SK-N-SH (cell line): ENCODE data around the gene AP1M2. TPM values are rescaled to one million over a fixed set of nuclear protein-coding genes. Genes with fewer than 3 reads are reported as not detected.

ENCODE experiments used
- CTCF ChIA-PET: fragments of 300-600, 350-600 bp; formaldehyde crosslinking; extraction: SDS; loops from one replicate; lab custom pipeline; 2021; lab: Yijun Ruan, JAX
- POLR2A ChIA-PET: fragments of 350-600 bp; sonication (Branson Sonifier 250); formaldehyde crosslinking; extraction: SDS; loops from one replicate; lab custom pipeline; 2020; ENCODE audit warnings: antibody characterized with exemption, inconsistent platforms; lab: Yijun Ruan, JAX
- DNase-seq: peaks from one replicate; pipeline ENCODE4 v3.0.0; 2012
- H2AFZ ChIP-seq: fragments of 200-600 bp; sonication (generic); 2 replicates; pipeline ENCODE4 v1.8.1; 2016; ENCODE audit warnings: antibody characterized with exemption, mild to moderate bottlenecking, low read depth
- H3F3A ChIP-seq: fragments of 200-600 bp; sonication (generic); replicated peaks from 2 replicates; pipeline ENCODE3; 2016; ENCODE audit warnings: antibody characterized with exemption, mild to moderate bottlenecking; ENCODE audit not compliant: insufficient read depth
- H3K27ac ChIP-seq, 2 experiments: fragments of 200-500 bp in 1 of 2; fragments of 200-600 bp in 1 of 2; sonication (Bioruptor generic) in 1 of 2; sonication (generic), shearing (Covaris generic) in 1 of 2; 2 replicates each; pipeline versions ENCODE4 v1.5.1 to v1.6.1; 2014 to 2016; ENCODE audit warnings: low read depth in 2 of 2, inconsistent platforms in 1 of 2, low read length in 1 of 2, mild to moderate bottlenecking in 1 of 2, mixed read lengths in 1 of 2
- H3K27me3 ChIP-seq: fragments of 200-600 bp; sonication (generic), shearing (Covaris generic); 2 replicates; pipeline ENCODE4 v1.6.1; 2016; ENCODE audit warnings: mixed run types; ENCODE audit not compliant: insufficient read depth
- H3K36me3 ChIP-seq, 2 experiments: fragments of 200-500 bp in 1 of 2; fragments of 200-600 bp in 1 of 2; sonication (Bioruptor generic) in 1 of 2; sonication (generic) in 1 of 2; replicated peaks in 1 of 2; 2 replicates each; pipeline versions ENCODE3 to v1.5.1; 2014 to 2016; ENCODE audit warnings: low read length in 1 of 2, mild to moderate bottlenecking in 1 of 2; ENCODE audit not compliant: insufficient read depth in 2 of 2, control insufficient read depth in 1 of 2
- H3K4me1 ChIP-seq, 2 experiments: fragments of 200-500 bp in 1 of 2; fragments of 200-600 bp in 1 of 2; sonication (Bioruptor generic) in 1 of 2; sonication (generic), shearing (Covaris generic) in 1 of 2; 2 replicates each; pipeline versions ENCODE4 v1.5.1 to v1.6.1; 2014 to 2016; ENCODE audit warnings: low read depth in 1 of 2, low read length in 1 of 2, mixed run types in 1 of 2; ENCODE audit not compliant: insufficient read depth in 2 of 2, control insufficient read depth in 1 of 2
- H3K4me2 ChIP-seq: fragments of 200-600 bp; sonication (generic), shearing (Covaris generic); 2 replicates; pipeline ENCODE4 v1.6.1; 2017; ENCODE audit warnings: mixed run types
- H3K4me3 ChIP-seq, 2 experiments: fragments of 200-500 bp in 1 of 2; fragments of 200-600 bp in 1 of 2; sonication (Bioruptor generic) in 1 of 2; sonication (generic), shearing (Covaris generic) in 1 of 2; 2 replicates each; pipeline versions ENCODE4 v1.5.1 to v1.8.1; 2014 to 2016; ENCODE audit warnings: low read depth in 2 of 2, inconsistent platforms in 1 of 2, low read length in 1 of 2, mild to moderate bottlenecking in 1 of 2, mixed read lengths in 1 of 2, moderate library complexity in 1 of 2
- H3K79me2 ChIP-seq: fragments of 200-600 bp; sonication (generic); 2 replicates; pipeline ENCODE4 v1.8.1; 2017; ENCODE audit warnings: mild to moderate bottlenecking; ENCODE audit not compliant: insufficient read depth
- H3K9ac ChIP-seq: fragments of 200-600 bp; sonication (generic); 2 replicates; pipeline ENCODE4 v1.6.1; 2017; ENCODE audit warnings: mixed run types
- H3K9me2 ChIP-seq: fragments of 200-600 bp; sonication (generic); 2 replicates; pipeline ENCODE4 v1.6.1; 2017; ENCODE audit warnings: mixed run types
- H3K9me3 ChIP-seq: fragments of 200-600 bp; sonication (generic); 2 replicates; pipeline ENCODE4 v1.6.1; 2017; ENCODE audit warnings: mixed run types, mild to moderate bottlenecking, moderate library complexity
- H4K20me1 ChIP-seq: fragments of 200-600 bp; sonication (generic); 2 replicates; pipeline ENCODE4 v1.6.1; 2017; ENCODE audit warnings: mild to moderate bottlenecking, mixed run types; ENCODE audit not compliant: insufficient read depth
- ELF1 ChIP-seq: IDR thresholded peaks from 2 replicates; pipeline ENCODE4 v1.4.0; 2012
- EP300 ChIP-seq, 2 experiments: IDR thresholded peaks; 2 replicates each; pipeline versions ENCODE4 v1.4.0 to v1.6.1; 2012; ENCODE audit warnings: borderline replicate concordance in 1 of 2, low read depth in 1 of 2, low read length in 1 of 2
- EZH2phosphoT487 ChIP-seq: fragments of 200-600 bp; sonication (generic); IDR thresholded peaks from 2 replicates; pipeline ENCODE4 v1.6.1; 2017; ENCODE audit warnings: low read depth, mixed run types, mild to moderate bottlenecking, antibody characterized with exemption, moderate library complexity, borderline replicate concordance
- FOSL2 ChIP-seq: IDR thresholded peaks from 2 replicates; pipeline ENCODE4 v1.4.0; 2012; ENCODE audit warnings: low read depth, mild to moderate bottlenecking, moderate library complexity, borderline replicate concordance
- FOXJ3 ChIP-seq: sonication (generic); formaldehyde crosslinking; IDR thresholded peaks from 2 replicates; pipeline ENCODE4 v1.5.1; 2020; ENCODE audit warnings: mild to moderate bottlenecking, missing genetic modification reagents
- GABPA ChIP-seq: IDR thresholded peaks from 2 replicates; pipeline ENCODE4 v1.4.0; 2012; ENCODE audit warnings: low read depth, mild to moderate bottlenecking
- GATA2 ChIP-seq: sonication (generic); formaldehyde crosslinking; IDR thresholded peaks from 2 replicates; pipeline ENCODE4 v1.5.0; 2020; ENCODE audit warnings: mild to moderate bottlenecking, missing genetic modification reagents
- IRF3 ChIP-seq: fragments of 150-350 bp; IDR thresholded peaks from 2 replicates; pipeline ENCODE4 v1.6.1; 2016; ENCODE audit warnings: mild to moderate bottlenecking, low read depth, low read length
- MAX ChIP-seq: IDR thresholded peaks from 2 replicates; pipeline ENCODE4 v1.4.0; 2012; ENCODE audit warnings: low read depth
- NFIC ChIP-seq: IDR thresholded peaks from 2 replicates; pipeline ENCODE4 v1.4.0; 2012; ENCODE audit warnings: borderline replicate concordance
- NRF1 ChIP-seq: IDR thresholded peaks from 2 replicates; pipeline ENCODE4 v1.6.1; 2012; ENCODE audit warnings: low read depth, mild to moderate bottlenecking, low read length
- PBX3 ChIP-seq: IDR thresholded peaks from 2 replicates; pipeline ENCODE4; 2012
- RCOR1 ChIP-seq: fragments of 150-350 bp; IDR thresholded peaks from 2 replicates; pipeline ENCODE4 v1.6.1; 2017; ENCODE audit warnings: antibody characterized with exemption, low read length
- REST ChIP-seq: IDR thresholded peaks from 2 replicates; pipeline ENCODE4 v1.6.1; 2012; ENCODE audit warnings: mild to moderate bottlenecking, low read depth, low read length, moderate library complexity
- RFX5 ChIP-seq: IDR thresholded peaks from 2 replicates; pipeline ENCODE4 v1.6.1; 2012; ENCODE audit warnings: mild to moderate bottlenecking, improper control_type of control experiment, low read length
- RXRA ChIP-seq: IDR thresholded peaks from 2 replicates; pipeline ENCODE4 v1.4.0; 2012; ENCODE audit warnings: low read depth, mild to moderate bottlenecking, borderline replicate concordance
- SIN3A ChIP-seq: IDR thresholded peaks from 2 replicates; pipeline ENCODE4 v1.6.1; 2012; ENCODE audit warnings: low read depth, mild to moderate bottlenecking, low read length, moderate library complexity, borderline replicate concordance
- USF1 ChIP-seq: IDR thresholded peaks from 2 replicates; pipeline ENCODE4 v1.4.0; 2012; ENCODE audit warnings: low read depth, borderline replicate concordance
- ZBTB33 ChIP-seq: IDR thresholded peaks from 2 replicates; pipeline ENCODE4 v1.4.0; 2012; ENCODE audit warnings: low read depth, borderline replicate concordance
- WGBS: methylation state at CpG from one replicate; pipeline ENCODE4 v1.1.6; 2017; ENCODE audit warnings: low lambda C conversion rate; 5-methylcytosine and 5-hydroxymethylcytosine counted together
- polyA plus RNA-seq, 3 experiments: library from polyadenylated mRNA; depleted of rRNA; stranded (reverse); fragments of >200 nt; gene quantifications; 2 replicates each; pipeline ENCODE4 v1.2.3, GENCODE V29; 2012

Gene AP1M2
- polyA plus RNA-seq, 1 of the 3 experiments (the other 2 are of a cell fraction) = 0.30 TPM

- TF ChIP-seq ZBTB33 = no peak
- TF ChIP-seq FOSL2 = no peak
- no peak for TF ChIP-seq IRF3
Measured at GRCh38 chr19:10557603-10558197, 29.4 kb downstream of the AP1M2 start (continued).

GRCh38 chr19:10555610-10555973 is 31.5 kb downstream of the AP1M2 start:
- no peak overlapping the region for H3K9ac ChIP-seq
- no peak overlapping the region for H2AFZ ChIP-seq
- no peaks in the 10 kb centered on the region for H3K9me2 ChIP-seq
- H3K4me3 ChIP-seq = no peak overlapping the region
- H3K36me3 ChIP-seq = peaks cover 36 to 47% of the 10 kb centered on the region in 2 experiments
- no peak overlapping the region for H3K27ac ChIP-seq
- 92% methylated on average over 4 of the region's 7 CpGs for WGBS
- DNase-seq = no peak
- CTCF ChIA-PET = interaction anchor here (1.0 to 2.0 kb wide), 5 partner anchors 9 to 142 kb away, joined by 3 to 6 read pairs (median 3); no protein-coding TSS in a partner anchor
- no peaks in the 10 kb centered on the region for H3K79me2 ChIP-seq
- 0 out of 2 replicates have a peak, but pooled peaks cover 3% of the 10 kb centered on the region for H4K20me1 ChIP-seq
- H3K9me3 ChIP-seq = no peaks in the 10 kb centered on the region
- POLR2A ChIA-PET = no interaction called here
- no peaks in the 10 kb centered on the region for H3K4me1 ChIP-seq
- H3K27me3 ChIP-seq = no peaks in the 10 kb centered on the region
- no peak overlapping the region for H3K4me2 ChIP-seq
- peaks cover 5% of the 10 kb centered on the region for H3F3A ChIP-seq
- TF ChIP-seq SIN3A (no peak), ZBTB33 (no peak), RXRA (no peak), RFX5 (no peak), FOXJ3 (no peak), EZH2phosphoT487 (no peak), GATA2 (CRISPR knock-in tag) (no peak), RCOR1 (no peak), USF1 (no peak), EP300 (IDR thresholded peaks at IDR 0.05; ENCODE audit: borderline replicate concordance in 1 of 2, low read depth in 1 of 2, low read length in 1 of 2) (no peak), GABPA (no peak), MAX (no peak), PBX3 (no peak), NRF1 (no peak), ELF1 (no peak), REST (no peak), FOSL2 (no peak), NFIC (no peak)
